HTR-8/SVneo (cell line): Measurements from ENCODE around the gene CXCR6.

Experiments
- DNase-seq: peaks from one replicate; pipeline ENCODE4 v3.0.0; 2011; ENCODE audit warnings: low spot score, mixed read lengths; ENCODE audit not compliant: insufficient read length
- FAIRE-seq: peaks from 2 replicates; lab custom pipeline; 2011; peaks lifted over from hg19 to GRCh38; lab: Jason Lieb, UNC

The CXCR6 gene

DNA sequence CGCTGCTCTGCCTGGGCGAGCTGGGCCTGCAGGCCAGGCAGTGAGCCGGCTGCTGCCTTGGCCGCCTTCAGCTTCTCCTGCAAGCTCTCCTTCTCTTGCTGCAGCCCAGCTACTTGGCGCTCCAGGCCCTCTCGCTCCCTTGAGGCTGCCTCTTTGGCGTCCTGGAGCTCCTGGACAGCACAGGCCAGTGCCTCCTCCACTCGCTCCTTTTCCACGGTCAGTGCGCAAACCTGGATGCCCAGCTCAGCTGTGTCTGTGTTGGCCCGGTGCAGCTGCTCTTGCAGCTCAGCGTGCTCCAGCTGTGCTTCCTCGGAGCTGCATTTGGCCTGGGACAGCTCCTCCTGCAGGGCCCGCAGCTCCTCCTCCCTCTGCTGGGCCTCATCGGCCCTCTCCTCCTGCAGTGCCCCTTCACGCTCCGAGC, 23.1 kb downstream of the CXCR6 start:
- no peak for FAIRE-seq
- no peak for DNase-seq

DNA sequence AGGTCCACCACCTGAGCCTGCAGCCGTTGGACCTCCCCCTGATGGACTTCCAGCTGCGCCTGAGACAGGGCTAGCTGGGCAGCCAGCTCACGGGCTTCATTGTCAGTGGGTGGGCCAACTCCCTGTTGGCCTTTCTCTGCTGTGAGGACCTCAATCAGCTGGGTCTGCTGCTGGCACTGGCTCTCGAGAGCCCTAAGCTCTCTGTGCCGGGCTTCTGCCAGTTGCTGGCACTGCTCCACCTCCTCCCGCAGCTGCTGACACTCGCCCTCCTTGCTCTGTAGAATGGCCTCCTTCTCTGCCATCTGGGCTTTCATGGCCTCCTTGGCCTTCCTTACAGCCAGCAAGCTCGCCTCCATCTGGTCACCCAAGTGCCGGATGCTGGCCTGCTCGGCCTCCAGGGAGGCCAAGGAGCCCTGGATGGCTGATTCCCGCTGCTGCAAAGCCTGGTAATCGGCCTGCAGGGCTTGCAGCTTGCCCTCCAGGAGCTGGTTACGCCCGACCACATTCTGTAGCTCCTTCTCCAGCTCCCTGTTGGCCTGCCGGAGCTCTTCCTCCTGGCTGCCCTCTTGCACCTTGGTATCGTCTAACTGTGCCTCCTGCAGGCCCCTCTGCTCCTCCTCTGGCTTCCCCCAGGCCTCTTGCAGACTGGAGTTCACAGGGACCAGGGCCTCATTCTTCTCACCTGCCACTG, 23.8 kb downstream of the CXCR6 start:
- no peak for FAIRE-seq
- DNase-seq, result no peak

DNA sequence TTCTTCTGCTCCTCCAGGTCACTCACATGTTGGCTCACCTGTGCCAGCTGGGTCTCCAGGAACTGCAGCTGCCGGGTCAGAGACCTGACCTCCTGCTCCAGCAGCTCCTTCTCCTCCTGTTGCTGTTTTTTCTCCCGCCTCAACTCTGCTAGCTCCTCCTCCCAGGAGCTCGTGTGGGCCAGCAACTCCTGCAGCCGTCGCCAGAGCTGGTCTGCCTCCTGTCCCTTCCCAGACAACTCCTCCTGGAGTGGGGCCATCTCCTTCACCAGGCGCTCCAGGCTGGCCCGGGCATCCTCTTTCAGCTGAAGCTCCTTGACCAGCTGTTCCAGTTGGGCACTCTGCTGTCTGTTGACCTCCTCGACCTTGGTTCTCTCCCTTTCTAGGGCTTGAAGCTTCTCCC, 24.5 kb downstream of the CXCR6 start:
- FAIRE-seq, result no peak

DNA sequence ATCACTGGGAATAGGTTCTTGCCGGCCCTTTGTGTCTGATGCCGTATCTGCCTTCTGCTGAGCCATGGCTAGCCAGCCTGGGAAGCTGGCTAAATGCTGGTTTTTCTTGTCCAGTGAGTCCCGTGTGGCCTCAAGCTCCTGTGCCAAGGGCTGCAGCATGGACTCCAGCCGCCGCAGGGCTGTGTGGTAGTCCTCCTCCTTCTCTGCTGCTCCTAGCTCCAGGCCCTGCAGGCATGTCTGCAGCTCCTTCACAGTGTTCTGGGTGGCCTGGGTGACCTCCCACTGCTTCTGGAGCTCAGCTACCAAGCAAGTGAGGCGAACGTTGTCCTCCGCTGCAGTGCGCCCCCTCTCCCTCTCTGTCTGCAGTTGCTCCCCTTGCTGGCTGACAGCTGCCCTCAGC, 24.9 kb downstream of the CXCR6 start:
- FAIRE-seq (no peak), DNase-seq (no peak)

More for the DNA sequence above, 24.5 kb downstream of the CXCR6 start:
- DNase-seq, result no peak

DNA sequence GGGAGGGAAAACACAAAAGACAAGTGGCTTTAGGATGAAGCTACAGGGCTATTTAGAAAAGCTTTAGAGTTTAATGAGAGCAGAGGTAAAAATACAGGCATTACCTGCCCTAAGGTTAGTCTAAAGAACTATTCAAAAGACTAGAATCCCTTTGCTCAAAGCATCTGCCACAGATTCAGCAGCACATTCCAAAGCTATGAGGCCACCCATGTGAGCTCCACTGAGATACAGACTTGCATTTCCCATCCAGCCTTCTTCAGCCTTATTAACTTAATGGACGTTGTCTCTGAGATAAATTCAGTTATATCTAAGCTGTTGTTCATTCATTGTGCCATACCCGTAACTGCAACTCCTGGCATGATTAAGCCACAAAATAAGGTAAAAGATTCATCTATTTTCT, 25.4 kb downstream of the CXCR6 start:
- no peak for FAIRE-seq
- peak; percentile 26 for DNase-seq

DNA sequence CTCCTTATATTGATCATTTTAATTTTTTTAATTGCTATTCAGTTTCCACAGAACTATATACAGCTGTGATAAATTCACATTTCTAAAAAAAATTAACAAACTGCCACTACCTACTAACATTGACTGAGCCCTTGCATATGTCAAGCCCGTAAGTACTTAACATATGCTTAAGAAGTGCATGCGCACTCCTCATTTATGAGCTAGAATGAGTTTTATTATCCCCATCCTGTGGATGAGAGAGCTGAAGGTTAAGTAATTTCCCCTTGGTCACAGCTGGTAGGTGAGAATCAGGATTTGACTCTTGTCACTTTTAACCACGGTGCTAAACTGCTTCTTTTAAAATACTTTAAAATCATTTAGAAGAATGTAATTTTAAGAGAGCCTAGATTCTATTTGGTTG, 25.9 kb downstream of the CXCR6 start:
- DNase-seq (no peak), FAIRE-seq (no peak)

DNA sequence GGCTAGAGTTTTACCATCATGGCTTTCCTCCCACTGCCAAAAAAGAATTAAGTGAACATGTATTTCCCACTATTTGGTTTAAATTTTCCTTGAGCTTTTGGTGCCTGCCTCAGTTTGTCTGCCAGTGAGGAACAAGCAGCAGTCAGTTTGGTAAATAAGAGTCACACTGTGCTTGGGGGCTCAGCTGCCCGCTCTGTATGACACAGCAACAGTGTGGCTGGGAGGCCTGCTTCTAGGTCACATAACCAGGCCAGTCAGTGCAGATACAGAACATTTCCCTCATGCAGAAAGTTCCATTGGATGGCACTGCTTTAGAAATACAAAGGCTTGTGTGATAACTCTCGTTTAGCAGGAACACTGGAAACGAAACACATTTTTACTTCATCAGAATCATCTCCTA, 26.7 kb downstream of the CXCR6 start:
- DNase-seq (no peak), FAIRE-seq (no peak)

DNA sequence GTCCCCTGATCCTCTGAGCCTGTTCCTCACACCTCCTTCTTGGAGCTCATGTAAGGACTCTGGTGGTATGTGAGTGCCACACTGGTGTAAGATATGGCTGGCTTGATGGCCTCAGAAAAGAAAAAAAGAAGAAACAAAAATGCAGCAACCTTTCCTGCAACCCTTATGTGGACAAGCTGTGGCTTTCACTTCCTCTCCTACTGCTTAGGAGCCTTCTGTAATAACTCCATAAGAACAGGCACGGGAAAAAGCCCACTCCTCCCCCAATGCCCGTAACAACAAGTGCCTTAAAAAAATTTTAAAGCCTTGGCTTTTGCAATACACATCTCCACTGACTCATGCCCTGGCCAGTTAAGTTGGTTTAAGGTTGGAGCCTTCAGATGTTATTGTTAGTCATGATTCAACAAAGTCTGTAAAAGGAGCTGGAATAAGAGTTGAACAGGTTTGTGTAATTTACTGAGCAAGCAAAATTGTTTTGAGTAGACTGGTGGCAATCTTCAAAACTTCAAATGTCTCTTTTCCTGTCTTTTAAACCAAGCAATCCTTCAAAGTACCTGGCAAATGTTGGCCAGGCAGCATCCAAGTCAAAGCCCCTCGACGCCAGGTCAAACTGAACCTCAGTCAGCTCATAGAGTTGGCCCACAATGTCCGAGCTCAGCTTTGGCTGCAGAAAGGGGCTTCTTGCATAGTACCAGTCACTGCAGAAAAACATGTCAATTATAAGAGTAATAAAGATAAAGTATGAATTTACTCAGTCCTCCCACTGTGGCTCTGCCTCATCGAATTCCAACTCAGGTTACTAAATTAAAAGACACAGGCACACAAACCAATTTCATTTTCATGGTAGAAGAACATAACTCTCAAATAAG, 29.5 kb downstream of the CXCR6 start:
- DNase-seq (peak; percentile 29), FAIRE-seq (no peak)

DNA sequence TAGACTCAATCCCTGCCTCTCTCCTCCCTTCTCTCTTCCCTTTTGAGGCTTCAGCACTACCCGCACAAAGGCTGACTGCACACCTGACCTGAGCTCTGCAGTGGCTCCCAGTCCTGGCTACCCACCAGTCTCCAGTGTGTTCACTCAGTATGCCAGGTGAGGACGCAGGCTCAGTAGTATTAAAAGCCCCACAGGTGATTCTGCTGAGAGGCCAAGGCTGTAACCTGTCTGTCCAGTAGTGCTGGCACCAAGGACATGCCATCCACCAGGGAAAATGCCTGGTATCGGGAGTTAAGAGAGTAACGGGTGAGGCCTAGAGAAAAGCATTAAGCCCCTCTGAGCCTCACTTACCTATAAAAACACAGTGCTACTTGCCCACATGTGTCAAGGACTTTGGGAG, 31.4 kb downstream of the CXCR6 start:
- DNase-seq, result no peak
- no peak for FAIRE-seq

DNA sequence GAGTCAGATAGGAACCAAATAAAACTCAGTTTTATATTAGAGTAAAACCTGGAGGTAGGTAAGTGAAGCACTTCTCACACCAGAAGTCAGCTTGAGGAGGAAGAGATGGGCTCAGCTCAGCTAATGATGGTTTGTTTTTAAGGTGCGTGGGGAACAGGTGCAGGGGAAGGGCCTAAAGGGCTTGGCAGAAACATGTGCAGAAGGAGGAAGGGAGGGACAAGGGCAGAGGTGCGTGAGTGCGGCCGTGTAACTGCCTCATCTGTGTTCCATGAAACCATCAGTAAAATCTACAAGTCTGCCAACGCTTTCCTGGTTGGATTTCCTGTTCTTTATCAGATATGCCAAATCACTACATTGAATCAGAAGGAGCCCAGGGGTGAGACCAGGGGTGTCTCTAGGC, 32.4 kb downstream of the CXCR6 start:
- DNase-seq, result no peak
- no peak for FAIRE-seq

DNA sequence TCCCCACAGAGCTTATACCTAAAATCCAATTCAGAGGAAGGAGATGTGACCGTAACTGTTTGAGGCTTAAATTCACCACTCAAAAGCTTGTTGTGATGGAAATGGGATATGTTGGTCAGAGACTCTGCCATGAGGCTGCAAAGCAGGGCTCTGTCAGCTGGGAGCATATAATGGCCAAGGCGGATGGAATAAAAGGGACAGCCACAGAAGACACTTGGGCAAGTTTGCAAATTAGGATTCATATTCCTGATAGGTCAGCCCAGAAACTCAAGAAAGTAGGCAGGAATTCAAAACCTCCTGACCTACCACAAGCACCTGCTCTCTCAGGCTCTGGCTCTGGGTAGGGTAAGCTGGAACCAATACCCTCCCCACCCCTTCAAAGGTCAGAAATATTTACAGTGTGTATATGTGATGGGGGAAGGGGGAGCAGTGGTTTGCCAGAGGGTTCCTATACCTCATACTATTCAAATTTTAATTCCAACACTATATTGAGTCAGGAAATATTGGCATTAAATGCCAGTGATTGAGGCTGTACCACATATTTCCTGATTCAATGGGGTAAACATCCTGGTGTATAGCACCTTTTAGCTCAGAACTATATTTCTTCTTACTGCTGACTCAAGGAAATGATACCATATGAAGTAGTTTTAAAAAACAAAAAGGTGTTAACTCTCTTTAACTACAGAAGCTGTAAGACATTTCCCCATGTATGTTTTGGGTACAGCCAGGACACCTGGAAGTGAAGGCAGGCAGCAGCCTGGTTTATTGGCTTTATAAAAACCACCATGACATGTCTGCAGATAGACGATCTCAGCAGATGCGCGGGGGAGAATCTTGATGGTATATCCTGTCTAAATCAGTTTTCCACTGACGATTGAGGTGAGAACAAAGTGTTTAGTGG, 33.2 kb downstream of the CXCR6 start:
- FAIRE-seq (no peak), DNase-seq (no peak)

DNA sequence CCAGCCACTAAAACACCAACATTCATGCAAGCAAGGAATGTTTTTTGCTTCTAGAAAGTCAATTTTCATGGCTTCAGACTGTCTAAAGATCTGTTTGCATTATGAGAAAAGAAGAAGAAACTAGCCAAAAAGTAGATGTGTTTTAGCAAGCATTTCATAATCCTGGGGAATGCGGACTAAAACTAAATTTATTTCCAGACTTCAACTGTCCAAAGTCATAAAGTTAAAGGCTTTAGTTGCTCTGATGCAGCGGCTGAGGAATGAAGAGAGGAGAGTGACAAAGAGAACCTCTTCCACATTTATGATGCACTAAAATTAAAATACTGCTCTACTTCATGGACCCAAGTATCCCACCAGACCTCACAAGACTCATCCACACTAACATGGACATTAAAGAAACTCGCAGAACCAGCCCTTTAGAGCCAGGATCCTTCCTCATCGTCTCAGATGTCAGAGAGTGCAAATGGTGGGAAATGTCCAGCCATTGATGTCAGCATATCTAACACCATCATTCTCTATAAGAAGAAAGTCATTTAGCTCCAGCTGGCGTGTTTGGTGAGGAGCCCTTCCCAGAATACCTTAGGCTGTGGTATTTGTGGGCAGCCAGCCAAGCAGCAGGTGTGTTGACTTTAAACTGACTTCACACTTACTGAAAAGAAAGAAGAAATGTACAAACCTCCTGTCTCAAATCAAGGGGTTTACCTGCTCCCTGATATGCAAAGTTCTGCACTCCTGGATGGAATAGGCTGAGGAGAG, 34.9 kb downstream of the CXCR6 start:
- DNase-seq (no peak), FAIRE-seq (no peak)

DNA sequence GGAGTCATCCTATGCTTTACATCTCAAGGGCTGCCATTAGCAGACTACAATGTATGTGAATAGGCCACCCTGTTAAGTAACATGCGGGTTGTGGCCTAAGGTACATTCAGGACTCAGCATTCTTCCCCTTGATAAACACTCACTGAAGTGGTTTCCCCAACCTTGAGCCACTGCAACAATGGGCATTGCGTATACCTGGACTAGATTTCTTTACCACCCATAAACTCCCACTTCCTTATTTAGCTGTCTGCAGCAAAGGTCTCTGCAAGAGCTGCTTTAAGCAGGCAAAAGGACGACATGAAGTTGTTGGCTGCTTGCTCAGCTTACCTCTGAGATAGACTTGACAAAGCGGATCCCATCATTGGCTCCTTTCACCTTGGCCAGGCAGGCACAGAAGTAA, 36.1 kb downstream of the CXCR6 start:
- DNase-seq (no peak), FAIRE-seq (no peak)

DNA sequence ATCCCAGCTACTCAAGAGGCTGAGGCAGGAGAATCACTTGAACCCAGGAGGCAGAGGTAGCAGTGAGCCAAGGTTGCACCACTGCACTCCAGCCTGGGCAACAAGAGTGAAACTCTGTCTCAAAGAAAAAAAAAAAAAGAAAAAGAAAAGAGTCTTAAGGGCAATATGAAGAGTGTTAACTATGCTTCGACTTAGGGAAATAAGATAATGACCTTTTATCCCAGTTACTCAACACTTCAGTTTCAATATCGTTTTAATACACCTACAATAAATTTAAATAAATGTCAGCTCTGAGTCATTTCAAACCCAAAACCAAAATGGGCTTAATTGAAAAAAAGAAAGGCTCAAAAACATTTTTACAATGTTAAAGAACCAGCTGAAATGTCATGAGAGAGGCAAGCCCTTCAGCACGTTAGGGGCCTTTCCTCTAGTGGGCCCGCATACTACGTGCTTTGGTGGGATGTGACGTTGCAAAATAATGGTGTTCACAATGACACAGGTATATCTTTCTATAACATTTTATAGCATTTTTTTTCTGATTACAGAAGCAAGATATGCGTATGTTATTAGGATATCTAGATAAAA, 37.1 kb downstream of the CXCR6 start:
- FAIRE-seq (no peak), DNase-seq (no peak)

DNA sequence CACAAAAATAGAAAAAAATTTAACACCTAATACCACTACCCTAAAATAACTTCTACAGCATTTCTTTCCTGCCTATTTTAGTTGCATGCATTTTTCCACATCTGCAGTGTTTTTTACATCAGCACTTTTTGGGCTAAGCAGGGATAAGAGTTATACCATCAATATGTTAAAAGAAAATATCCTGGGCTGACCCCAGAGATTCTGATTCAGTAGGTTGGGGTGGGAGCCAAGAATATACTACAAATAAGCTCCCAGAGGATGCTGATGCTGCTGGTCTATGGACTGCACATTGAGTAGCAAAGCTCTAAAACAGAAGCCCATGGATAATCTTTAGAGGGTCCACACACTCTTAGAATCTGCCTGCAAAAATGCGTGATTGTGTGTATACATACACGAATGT, 37.6 kb downstream of the CXCR6 start:
- FAIRE-seq, result no peak

DNA sequence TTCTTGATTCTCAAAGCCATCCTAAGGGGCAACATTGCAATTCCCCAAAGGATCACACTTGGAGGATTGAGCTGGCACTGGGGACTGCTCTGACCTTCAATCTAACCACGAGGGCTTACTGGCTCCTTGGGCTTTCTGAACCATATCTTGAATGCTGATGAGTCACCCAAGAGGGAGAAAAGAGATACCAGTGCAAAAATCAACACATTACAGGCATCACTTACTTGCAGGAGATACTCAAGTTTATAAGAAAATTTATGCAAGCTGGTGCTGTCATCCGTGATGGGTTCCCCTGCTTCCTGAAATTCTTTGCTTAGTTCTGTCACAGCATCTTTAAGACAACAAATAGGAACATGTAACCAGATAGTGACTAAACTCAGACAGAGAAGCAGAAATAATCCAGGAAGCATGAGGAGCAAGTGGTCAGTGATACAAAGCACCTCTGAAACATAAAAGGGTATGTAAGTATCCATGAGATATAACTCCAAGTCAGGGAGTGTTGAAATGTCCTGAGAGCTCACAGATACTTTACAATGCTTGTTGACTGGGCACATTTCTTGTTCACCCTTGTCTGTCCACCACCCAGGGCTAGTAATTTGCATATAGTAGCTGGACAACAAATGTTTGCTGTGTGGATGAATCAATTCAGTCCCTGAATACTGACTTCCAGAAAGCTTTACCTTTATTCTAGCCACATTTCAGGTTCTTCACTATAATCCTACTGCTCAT, 38.2 kb downstream of the CXCR6 start:
- FAIRE-seq (no peak), DNase-seq (no peak)

More for the DNA sequence above, 37.6 kb downstream of the CXCR6 start:
- DNase-seq, result no peak

DNA sequence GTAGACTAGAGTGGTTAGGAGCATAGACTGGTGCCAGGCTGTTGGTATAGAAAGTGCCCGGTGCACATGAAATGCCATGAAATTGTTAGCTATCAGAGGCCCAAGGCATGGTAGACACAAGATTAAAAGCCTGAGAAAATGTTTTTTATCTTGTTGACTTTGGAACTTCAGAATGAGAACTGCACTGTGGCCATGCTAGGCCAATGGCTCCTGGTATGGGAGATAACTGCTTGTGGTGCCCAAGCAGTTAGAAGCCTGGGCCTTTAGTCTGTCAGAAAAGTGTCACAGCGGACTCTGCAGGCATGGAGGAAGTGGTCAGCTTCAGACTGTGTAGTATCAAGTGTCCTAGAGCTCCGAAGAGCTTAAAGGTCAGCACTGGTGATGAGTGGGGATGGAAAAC, 40.5 kb downstream of the CXCR6 start:
- DNase-seq (no peak), FAIRE-seq (no peak)

DNA sequence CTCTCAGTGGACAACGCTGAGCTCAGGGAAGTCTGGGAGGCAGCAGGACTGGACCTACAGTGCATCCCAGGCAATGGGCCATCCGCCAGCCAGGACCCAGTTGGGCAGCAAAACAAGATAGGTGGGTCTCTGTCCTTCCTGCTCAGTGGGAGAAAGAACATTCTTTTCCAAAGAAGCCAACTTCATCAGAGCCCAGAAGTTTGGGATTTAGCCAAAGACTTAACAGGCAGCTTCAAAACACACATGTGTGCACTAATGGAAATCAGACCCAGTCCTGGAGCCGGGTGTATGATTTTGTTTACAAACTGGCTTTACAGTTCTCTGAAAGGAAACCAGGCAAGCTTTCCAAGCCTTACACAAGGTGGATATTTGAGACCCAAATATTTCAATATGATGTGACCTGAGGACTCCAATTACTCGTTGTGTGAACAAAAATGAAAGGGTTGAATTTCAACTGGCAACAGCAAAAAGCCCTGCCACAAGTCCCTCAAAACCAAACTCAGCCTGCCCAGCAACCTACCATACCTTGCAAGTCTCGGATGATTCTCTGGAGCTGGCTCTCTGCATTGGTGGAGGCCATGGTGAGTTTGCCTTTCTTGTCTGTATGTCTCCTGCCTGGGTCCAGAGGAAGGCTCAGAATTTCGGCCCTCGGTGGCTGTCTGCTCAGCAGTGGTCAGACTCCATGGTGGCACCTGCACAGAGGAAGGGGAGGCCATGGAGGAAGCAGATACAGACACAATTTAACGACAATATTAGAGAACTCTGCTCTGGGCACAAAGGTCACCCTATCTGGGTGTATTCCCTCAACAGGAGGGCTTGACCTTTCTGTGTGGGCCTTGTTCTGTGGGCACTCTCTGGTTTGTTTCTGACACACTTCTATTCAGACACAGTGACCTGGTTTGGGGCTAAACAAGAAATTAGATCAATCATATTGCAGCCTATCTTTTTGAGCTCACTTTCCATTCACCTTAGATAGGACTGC, 41.4 kb downstream of the CXCR6 start:
- no peak for DNase-seq
- FAIRE-seq, result no peak
